ENCODE measurements around the gene CYBRD1.

DNA sequence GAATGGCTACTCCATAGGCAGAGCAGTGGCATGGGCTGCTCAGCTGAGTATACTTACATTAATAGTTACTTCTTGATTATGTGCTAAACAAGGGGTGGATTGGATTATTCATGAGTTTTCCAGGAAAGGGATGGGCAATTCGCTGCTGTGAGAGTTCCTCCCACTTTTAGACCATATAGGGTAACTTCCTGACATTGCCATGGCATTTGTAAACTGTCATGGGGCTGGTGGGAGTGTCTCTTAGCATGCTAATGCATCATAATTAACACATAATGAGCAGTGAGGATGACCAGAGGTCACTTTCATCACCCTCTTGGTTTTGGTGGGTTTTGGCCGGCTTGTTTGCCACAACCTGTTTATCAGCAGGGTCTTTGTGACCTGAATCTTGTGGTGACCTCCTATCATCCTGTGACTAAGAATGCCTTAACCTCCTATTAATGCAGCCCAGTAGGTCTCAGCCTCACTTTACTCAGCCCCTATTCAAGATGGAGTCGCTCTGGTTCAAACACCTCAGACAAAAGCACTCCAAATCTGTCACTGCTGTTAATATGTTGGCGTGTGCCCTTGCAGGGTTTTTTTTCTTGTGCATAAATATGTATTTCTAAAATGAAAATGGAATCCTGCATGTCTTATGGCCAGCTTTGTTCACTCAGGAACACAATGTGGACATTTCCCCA lies 56.0 kb downstream of the CYBRD1 start:
- no peak for TF ChIP-seq SUZ12 (IDR thresholded peaks at IDR 0.05)
- TF ChIP-seq, protein P1, sequence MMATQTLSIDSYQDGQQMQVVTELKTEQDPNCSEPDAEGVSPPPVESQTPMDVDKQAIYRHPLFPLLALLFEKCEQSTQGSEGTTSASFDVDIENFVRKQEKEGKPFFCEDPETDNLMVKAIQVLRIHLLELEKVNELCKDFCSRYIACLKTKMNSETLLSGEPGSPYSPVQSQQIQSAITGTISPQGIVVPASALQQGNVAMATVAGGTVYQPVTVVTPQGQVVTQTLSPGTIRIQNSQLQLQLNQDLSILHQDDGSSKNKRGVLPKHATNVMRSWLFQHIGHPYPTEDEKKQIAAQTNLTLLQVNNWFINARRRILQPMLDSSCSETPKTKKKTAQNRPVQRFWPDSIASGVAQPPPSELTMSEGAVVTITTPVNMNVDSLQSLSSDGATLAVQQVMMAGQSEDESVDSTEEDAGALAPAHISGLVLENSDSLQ (IDR thresholded peaks at IDR 0.05): no peak
- TF ChIP-seq ZNF384 (IDR thresholded peaks at IDR 0.05): no peak
- no peak for TF ChIP-seq TARDBP (IDR thresholded peaks at IDR 0.05)
- TF ChIP-seq SP1 (IDR thresholded peaks at IDR 0.05): no peak

Data from HEK293T (cell line).